B cell (primary cell): ENCODE measurements around the gene STEEP1. TPM values are rescaled to one million over a fixed set of nuclear protein-coding genes. Genes with fewer than 3 reads are reported as not detected.

ENCODE experiments used
- ATAC-seq: fragments of 200-7000 bp; cut with Tn5 transposase; one replicate; pipeline ENCODE4 v1.10.0; 2021; ENCODE audit warnings: low read depth, mild to moderate bottlenecking, moderate number of reproducible peaks, moderate library complexity
- CTCF ChIA-PET: fragments of 350-600 bp; sonication (Branson Sonifier 250); formaldehyde crosslinking; loops from one replicate; lab custom pipeline; 2021; ENCODE audit warnings: antibody characterized with exemption, inconsistent platforms; lab: Charles Lee
- POLR2A ChIA-PET: fragments of 350-600 bp; sonication (Branson Sonifier 250); formaldehyde crosslinking; loops from one replicate; lab custom pipeline; 2021; ENCODE audit warnings: antibody characterized with exemption; lab: Charles Lee
- DNase-seq: peaks from one replicate; pipeline ENCODE4 v3.0.0; 2013
- H2AFZ ChIP-seq: 2 replicates; pipeline ENCODE4 v1.6.1; 2012; ENCODE audit warnings: mild to moderate bottlenecking, low read depth, low read length; ENCODE audit not compliant: insufficient read depth, poor library complexity, severe bottlenecking
- H3K27ac ChIP-seq, 2 donors: 1 replicate in 1 of 2; 2 replicates in 1 of 2; pipeline ENCODE4 v1.5.1; 2012 to 2013; ENCODE audit warnings: low read length in 2 of 2, mild to moderate bottlenecking in 2 of 2, moderate library complexity in 1 of 2
- H3K27me3 ChIP-seq, 4 experiments: fragments of 200-600 bp in 1 of 4; sonication (generic) in 1 of 4; replicated peaks in 1 of 4; 1 replicate in 2 of 4; 2 replicates in 2 of 4; pipeline versions ENCODE4 v1.6.1 to v1.7.0; 2013 to 2016; ENCODE audit warnings: low read length in 3 of 4, mild to moderate bottlenecking in 2 of 4, mixed read lengths in 1 of 4, moderate library complexity in 1 of 4; ENCODE audit not compliant: insufficient read depth in 4 of 4, control insufficient read depth in 3 of 4; ENCODE audit errors: control extremely low read depth in 1 of 4
- H3K36me3 ChIP-seq, 2 experiments: replicated peaks in 1 of 2; 1 replicate in 1 of 2; 2 replicates in 1 of 2; pipeline versions ENCODE4 v1.6.1 to v1.7.1; 2013; ENCODE audit warnings: low read length in 1 of 2; ENCODE audit not compliant: insufficient read depth in 2 of 2, control insufficient read depth in 1 of 2; ENCODE audit errors: control extremely low read depth in 1 of 2, extremely low read depth in 1 of 2
- H3K4me1 ChIP-seq, 2 donors: fragments of 200-600 bp in 1 of 2; sonication (generic) in 1 of 2; 1 replicate in 1 of 2; 2 replicates in 1 of 2; pipeline versions ENCODE4 v1.5.1 to v1.6.1; 2013 to 2017; ENCODE audit warnings: low read length in 2 of 2; ENCODE audit not compliant: control insufficient read depth in 2 of 2, insufficient read depth in 2 of 2
- H3K4me2 ChIP-seq: replicated peaks from 2 replicates; pipeline ENCODE3; 2012; ENCODE audit warnings: mild to moderate bottlenecking, low read depth, low read length; ENCODE audit not compliant: poor library complexity, severe bottlenecking
- H3K4me3 ChIP-seq, 5 experiments: fragments of 200-600 bp in 1 of 5; sonication (generic) in 1 of 5; 1 replicate in 3 of 5; 2 replicates in 2 of 5; pipeline versions ENCODE4 v1.5.1 to v1.7.0; 2011 to 2016; ENCODE audit warnings: low read length in 4 of 5, mild to moderate bottlenecking in 4 of 5, low read depth in 2 of 5, control low read depth in 1 of 5, moderate library complexity in 1 of 5; ENCODE audit not compliant: insufficient read depth in 1 of 5; ENCODE audit errors: control extremely low read depth in 1 of 5, extremely low read depth in 1 of 5
- H3K79me2 ChIP-seq: fragments of 200-600 bp; sonication (generic); one replicate; pipeline ENCODE4 v1.6.0; 2016; ENCODE audit warnings: low read length; ENCODE audit not compliant: control insufficient read depth, insufficient read depth
- H3K9ac ChIP-seq: fragments of 200-600 bp; sonication (generic); 2 replicates; pipeline ENCODE4 v1.6.1; 2017; ENCODE audit warnings: mild to moderate bottlenecking, low read length, moderate library complexity
- H3K9me3 ChIP-seq, 3 donors: one replicate each; pipeline versions ENCODE4 v1.6.1 to v1.7.1; 2013; ENCODE audit warnings: low read length in 2 of 3; ENCODE audit not compliant: control insufficient read depth in 2 of 3, insufficient read depth in 1 of 3; ENCODE audit errors: control extremely low read depth in 1 of 3
- H4K20me1 ChIP-seq: 2 replicates; pipeline ENCODE4 v1.6.0; 2012; ENCODE audit warnings: mild to moderate bottlenecking, low read length; ENCODE audit not compliant: insufficient read depth, control insufficient read depth, poor library complexity, severe bottlenecking
- H3K27ac Mint-ChIP-seq: one replicate; pipeline ENCODE4 v1.8.0; 2021; ENCODE audit warnings: mixed read lengths
- H3K27me3 Mint-ChIP-seq: one replicate; pipeline ENCODE4 v1.8.0; 2021; ENCODE audit warnings: mixed read lengths
- H3K4me1 Mint-ChIP-seq: one replicate; pipeline ENCODE4 v1.8.0; 2021; ENCODE audit warnings: mixed read lengths
- H3K4me3 Mint-ChIP-seq: one replicate; pipeline ENCODE4 v1.8.0; 2021; ENCODE audit warnings: mixed read lengths
- H3K9me3 Mint-ChIP-seq: one replicate; pipeline ENCODE4 v1.8.0; 2022; ENCODE audit warnings: mixed read lengths; ENCODE audit not compliant: insufficient read depth
- EZH2 ChIP-seq: IDR thresholded peaks from 2 replicates; pipeline ENCODE4 v1.6.1; 2012; ENCODE audit warnings: borderline replicate concordance, low read depth, mild to moderate bottlenecking, moderate library complexity, low read length; ENCODE audit not compliant: insufficient read depth, poor library complexity, severe bottlenecking
- WGBS: methylation state at CpG from one replicate; pipeline ENCODE4 v1.1.5; 2013; ENCODE audit warnings: missing lambda C conversion rate; ENCODE audit not compliant: insufficient coverage; 5-methylcytosine and 5-hydroxymethylcytosine counted together
- intact Hi-C: fragments of 100-400 bp; cut with micrococcal nuclease; formaldehyde crosslinking; loops from one replicate; pipeline ENCODE4 v1.10.0; 2022
- polyA plus RNA-seq: library from polyadenylated mRNA; depleted of rRNA; stranded (reverse); fragments of >200 nt; gene quantifications from 2 replicates; pipeline ENCODE4 v1.2.3, GENCODE V29; 2012
- total RNA-seq, 2 donors: library from RNA; stranded (reverse); fragments of 120-200 nt in 1 of 2; gene quantifications; 1 replicate in 1 of 2; 2 replicates in 1 of 2; pipeline versions ENCODE4 v1.2.3 to v1.2.4, GENCODE V29; 2013 to 2022
- TF ChIP-seq, protein P1 (sequence below): fragments of 200-600 bp; IDR thresholded peaks from one replicate; pipeline ENCODE4 v1.8.0; 2022; ENCODE audit warnings: antibody characterized with exemption, mild to moderate bottlenecking

The STEEP1 gene
- total and polyA plus RNA-seq, 2 donors (not counting 1 experiment from before 2014, with no cell fraction given), result 12.0 to 27.6 TPM

DNA sequence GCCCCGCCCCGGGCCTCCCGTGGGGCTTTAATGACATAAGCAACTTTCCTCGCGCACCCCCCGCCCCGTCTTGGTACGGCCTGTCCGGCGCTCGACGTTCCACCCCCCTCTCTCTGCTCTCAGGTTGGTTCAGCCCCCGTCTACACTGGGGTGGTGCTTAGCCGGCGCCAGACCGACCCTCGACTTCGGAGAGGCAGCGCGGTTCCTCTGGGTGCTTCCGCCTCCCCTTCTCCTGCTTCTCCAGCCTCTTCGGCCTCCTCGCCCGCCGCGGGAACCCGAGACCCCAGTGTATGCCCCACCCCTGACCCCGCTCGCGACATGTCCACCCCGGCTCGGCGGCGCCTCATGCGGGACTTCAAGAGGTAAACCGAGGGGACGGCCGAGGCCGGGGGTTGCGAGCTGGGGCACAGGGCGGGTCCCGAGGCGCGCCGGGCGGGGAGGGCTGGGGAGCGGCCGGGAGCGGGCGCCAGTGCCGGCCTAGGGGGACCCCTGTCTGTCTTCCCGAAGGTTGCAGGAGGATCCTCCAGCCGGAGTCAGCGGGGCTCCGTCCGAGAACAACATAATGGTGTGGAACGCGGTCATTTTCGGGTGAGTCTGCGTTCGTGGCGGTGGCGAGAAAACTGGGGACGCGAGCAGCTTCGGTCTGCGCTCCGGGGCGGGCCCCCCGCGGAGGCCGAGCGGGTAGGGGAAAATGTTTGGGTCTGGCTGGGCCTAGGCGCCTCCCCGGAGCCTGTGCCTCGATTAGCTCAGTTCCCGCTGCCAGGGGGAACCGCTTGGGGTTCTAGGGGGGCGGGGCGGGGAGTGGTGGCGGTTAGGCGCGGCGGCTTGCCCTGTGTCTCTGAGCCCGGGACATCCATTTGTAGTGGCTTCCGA lies 9.4 kb upstream of the STEEP1 start, which contains the start of gene UBE2A:
Gene UBE2A, plus strand, starts transcription at position 170 of the 873 bp plus-strand sequence. Its CDS starts 149 bp downstream, at position 319.
- DNase-seq (peak; percentile 94), ATAC-seq (peak; percentile 94)
- H3K27me3 Mint-ChIP-seq, result no peaks in the 10 kb centered on the region
- ChIA-PET CTCF (interaction anchor here (0.8 to 2.2 kb wide), 7 partner anchors 26 to 155 kb away, joined by 3 to 7 read pairs (median 3); partner anchors contain the start of genes NKRF and SLC25A5), POLR2A (interaction anchor here (0.7 to 2.3 kb wide), 9 partner anchors 10 to 217 kb away, joined by 3 to 17 read pairs (median 8); partner anchors contain the start of genes NKRF, RPL39, SEPTIN6 and SLC25A5)
- Histone ChIP-seq H3K9ac (peak within 1 kb of the TSS; percentile 77), H3K36me3 (no peaks in the 10 kb centered on the region), H3K27ac (peak within 1 kb of the TSS; percentile 68 to 83), H4K20me1 (peaks cover 7% of the 10 kb centered on the region), H2AFZ (peak within 1 kb of the TSS; percentile 84), H3K4me3 (peak within 1 kb of the TSS; percentile 42 to 77 (median 70)), H3K4me1 (peaks cover 26 to 32% of the 10 kb centered on the region in 2 donors), H3K79me2 (peaks cover 17% of the 10 kb centered on the region), H3K4me2 (peak within 1 kb of the TSS; percentile 75), H3K9me3 (no peaks in the 10 kb centered on the region), H3K27me3 (no peaks in the 10 kb centered on the region)
- TF ChIP-seq, protein P1, sequence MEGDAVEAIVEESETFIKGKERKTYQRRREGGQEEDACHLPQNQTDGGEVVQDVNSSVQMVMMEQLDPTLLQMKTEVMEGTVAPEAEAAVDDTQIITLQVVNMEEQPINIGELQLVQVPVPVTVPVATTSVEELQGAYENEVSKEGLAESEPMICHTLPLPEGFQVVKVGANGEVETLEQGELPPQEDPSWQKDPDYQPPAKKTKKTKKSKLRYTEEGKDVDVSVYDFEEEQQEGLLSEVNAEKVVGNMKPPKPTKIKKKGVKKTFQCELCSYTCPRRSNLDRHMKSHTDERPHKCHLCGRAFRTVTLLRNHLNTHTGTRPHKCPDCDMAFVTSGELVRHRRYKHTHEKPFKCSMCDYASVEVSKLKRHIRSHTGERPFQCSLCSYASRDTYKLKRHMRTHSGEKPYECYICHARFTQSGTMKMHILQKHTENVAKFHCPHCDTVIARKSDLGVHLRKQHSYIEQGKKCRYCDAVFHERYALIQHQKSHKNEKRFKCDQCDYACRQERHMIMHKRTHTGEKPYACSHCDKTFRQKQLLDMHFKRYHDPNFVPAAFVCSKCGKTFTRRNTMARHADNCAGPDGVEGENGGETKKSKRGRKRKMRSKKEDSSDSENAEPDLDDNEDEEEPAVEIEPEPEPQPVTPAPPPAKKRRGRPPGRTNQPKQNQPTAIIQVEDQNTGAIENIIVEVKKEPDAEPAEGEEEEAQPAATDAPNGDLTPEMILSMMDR, result no peak
- no peak for TF ChIP-seq EZH2
- H3K4me1 Mint-ChIP-seq, result peaks cover 34% of the 10 kb centered on the region
- peak within 1 kb of the TSS; percentile 88 for H3K4me3 Mint-ChIP-seq
- WGBS, result under 1% methylated on average over 70 of the region's 86 CpGs
- intact Hi-C loops, result loop anchor here (1.0 kb wide), 5 partner anchors 9 to 297 kb away; partner anchors contain the start of genes NDUFA1, RNF113A and STEEP1
- H3K27ac Mint-ChIP-seq, result peak within 1 kb of the TSS; percentile 88
- no peaks in the 10 kb centered on the region for H3K9me3 Mint-ChIP-seq
